GM19351 (cell line): ENCODE data around the gene CFAP299.

Experiments used
- ATAC-seq: cut with Tn5 transposase; IDR thresholded peaks from one replicate; pipeline ENCODE4 v1.9.1; 2021; ENCODE audit warnings: mild to moderate bottlenecking, moderate library complexity; ENCODE audit not compliant: unreplicated experiment

Gene CFAP299

GRCh38 chr4:80909938-80910337 is 574.4 kb downstream of the CFAP299 start:
- ATAC-seq = no peak

DNA sequence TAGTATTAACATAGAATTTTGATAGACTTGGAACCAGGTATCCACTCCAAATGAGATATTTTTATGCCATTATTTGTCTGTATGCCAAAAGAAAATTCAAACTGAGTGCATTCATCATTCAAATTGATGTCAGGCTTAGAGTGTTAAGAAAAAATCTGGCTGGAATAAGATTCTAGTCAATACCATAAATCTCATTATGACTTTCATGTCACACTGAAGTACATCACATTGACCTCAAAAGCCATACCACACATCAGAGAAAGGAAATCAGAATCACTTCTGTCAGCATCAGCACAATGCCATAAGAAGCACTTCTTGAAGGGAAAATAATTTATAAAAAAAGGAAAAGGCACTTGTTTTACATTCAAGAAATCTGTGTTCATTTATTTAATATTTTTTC is 575.9 kb downstream of the CFAP299 start:
- ATAC-seq = peak; percentile 79

- no peak for ATAC-seq
These were observed 576.8 kb downstream of the CFAP299 start for GRCh38 chr4:80912350-80912749.

DNA sequence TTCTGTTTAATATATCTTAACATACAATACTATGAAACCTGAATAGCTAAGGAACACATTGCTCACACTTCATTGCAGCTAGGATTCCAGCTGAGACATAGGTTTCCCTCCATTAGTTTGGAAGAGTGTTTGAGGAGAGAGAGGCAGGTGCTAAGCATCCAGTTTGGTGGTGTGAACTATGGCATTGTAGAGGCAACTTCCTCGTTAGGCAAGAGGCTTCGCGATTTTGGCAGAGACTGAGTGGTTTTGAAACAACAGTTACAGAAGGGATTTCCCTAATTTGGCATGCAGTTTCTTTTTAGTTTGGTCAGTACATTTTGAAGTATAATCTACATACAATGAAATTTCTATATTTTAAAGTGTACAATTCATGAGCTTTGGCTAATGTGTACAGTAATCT is 577.9 kb downstream of the CFAP299 start:
- ATAC-seq = peak; percentile 85

DNA sequence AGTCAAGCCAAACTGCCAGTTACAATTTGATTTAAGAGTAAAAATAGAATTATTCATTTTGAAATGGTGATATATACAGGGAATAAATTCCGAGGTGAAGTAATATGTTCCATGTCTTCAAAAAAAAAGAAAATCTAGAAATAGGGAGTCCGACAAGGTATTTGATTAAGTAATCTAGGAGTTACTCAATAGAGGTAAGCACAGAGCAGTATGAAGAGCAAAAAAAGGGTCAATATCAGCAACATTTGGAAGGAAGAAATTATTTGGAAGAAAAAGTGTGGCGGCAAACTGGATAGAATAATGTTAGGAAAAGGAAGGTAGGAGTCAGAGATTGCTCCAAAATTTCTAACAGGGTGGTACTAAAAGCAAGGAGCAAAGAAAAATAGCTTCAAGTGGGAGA is 581.2 kb downstream of the CFAP299 start:
- no peak for ATAC-seq

DNA sequence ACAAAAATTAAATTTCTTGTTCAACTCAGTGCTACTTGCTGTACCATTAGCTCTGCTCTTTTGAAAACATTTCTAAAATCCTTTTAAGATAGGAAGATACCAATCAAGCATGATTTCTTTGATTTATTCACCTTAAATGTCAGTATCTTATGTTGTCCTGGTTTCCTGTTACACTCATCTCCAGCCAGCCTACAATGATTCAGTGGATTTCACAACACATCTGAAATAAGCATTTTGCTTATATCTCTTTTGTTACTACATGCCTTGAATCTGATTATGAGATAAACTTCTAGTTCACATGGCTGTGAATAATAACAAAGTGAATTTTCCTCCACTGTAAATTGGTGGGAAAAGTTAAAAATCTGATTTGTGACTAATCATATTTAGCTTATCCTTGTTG is 582.5 kb downstream of the CFAP299 start:
- no peak for ATAC-seq

- ATAC-seq = peak; percentile 50
These were observed 585.9 kb downstream of the CFAP299 start for GRCh38 chr4:80921441-80921840.

DNA sequence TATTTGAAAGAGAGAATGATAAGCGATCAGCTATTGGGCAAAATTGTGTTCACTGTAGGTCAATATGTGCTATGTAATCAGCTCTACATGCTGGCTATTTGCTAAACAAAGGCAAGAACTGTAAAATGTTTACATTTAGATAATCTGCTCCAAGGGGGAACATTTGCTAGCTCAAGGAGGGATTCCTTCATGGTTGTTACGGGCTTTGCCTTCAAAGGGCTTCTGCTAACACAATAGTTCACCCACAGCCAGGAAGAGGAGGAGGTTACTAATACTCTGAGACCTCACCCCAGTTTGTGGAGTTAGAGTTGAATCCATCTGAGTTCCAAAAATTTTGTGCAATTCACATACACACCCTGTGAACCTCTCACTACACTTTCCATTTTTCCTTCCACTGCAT is 587.4 kb downstream of the CFAP299 start:
- ATAC-seq = no peak

DNA sequence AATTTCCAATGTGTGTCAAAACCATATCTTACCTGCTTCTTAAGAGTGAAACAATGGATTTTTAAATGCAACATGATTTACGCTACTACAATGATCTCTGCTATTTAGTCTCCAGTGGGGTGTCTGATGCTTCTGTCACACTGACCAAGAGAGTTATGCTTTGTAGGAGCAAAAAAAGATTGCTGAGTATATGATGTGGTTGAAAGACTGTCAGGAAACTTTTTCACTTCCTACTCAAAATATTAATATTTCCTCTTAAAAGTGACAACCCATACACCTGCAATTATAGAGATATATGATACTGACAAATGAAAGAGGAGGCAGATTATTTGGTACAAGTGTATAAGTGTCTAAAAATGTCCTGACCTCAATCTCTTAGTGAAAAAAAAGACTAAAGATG is 589.8 kb downstream of the CFAP299 start:
- no peak for ATAC-seq

- peak; percentile 52 for ATAC-seq
These were observed 590.9 kb downstream of the CFAP299 start for GRCh38 chr4:80926446-80926845.

- no peak for ATAC-seq
These were observed 591.4 kb downstream of the CFAP299 start for GRCh38 chr4:80926891-80927290.

- ATAC-seq = no peak
These were observed 591.9 kb downstream of the CFAP299 start for GRCh38 chr4:80927420-80927819.

DNA sequence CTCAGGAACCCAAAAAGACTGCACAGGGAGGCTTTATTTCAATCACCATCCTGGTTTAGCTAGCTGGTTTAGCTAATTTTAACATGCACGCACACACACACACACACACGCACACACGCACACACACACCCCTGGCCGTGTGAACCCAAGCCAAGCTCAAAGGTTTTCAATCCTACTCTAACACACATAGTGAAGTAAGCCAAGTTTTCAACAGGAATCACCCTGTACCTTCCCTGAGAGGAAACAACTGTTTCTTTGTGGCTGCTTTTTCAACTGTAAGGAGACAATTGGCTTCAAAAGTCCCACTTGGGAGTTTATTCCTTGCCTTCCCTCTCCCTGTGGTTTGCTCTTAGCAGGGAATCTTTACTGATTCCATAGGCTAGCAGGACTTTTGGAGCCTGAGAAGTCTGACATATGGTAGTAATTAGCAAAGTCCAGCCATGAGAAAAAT is 596.1 kb downstream of the CFAP299 start:
- no peak for ATAC-seq

DNA sequence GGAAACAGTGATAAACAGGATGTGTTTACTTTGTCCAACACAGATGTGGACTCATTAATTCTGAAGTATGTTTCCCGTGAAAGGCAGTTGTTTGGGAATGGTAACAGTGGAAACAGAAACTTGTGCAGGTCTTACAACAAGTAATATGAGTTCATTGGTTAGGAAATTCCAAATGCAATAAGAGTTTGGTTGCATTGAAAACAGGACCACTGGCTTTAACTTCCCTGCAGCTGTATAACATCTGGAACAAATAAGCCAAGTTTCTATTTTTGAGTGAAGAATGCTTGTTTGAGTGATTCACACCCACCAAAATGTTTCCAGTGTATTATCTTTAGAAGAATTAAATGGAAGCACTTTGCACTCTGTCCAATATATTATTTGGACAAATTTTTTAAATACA is 612.6 kb downstream of the CFAP299 start:
- no peak for ATAC-seq

DNA sequence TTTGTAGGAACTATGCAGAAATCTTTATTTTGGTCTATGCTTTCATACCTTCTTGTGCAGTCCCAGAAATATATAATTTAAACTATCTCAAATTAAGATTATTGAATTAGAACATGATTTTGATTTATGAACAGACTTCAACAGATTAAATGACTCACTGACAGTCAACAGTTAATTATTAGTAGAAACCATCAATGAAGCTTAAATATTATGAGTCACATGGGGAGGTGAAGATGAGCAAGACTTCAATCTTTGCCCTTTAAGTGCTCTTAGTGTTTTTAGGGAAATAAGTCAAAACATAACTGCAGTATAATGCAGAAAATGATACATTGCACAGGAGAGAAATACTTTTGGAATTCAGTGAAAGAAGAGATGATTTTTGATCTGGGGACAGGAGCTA is 613.5 kb downstream of the CFAP299 start:
- ATAC-seq = no peak

DNA sequence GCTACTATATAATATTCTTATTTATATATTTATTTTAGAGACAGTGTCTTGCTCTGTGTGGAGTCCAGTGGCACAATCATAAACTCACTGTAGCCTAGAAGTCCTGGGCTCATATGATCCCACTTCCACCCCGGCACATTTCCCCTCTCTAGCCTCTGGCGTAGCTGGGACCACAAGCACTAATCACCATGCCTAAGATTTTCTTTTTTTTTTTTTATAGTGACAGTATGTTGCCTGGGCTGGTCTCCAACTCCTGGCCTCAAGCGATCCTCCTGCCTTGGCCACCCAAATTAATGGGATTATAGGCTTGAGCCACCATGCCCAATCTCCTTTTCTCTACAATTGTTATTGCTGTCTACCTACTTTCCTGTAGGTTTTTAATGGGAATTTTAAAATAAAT is 620.9 kb downstream of the CFAP299 start:
- no peak for ATAC-seq

DNA sequence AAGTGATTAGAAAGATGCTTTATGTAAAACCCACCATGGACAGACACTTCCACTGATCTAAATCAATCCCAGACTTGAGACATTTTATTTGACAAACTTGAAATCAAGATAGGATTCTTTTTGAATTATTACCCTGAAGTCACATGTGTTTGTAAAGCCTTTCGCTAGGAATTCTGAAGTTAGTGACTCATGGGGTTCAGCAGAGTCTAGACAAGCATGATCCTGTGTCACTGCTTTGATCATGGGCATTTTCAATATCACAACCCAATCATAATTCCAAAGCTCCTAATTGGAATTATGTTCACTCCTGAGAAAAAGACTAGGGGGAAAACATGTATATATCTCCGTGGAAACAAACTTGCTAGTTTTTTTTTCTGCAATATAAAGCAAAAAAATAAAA is 627.5 kb downstream of the CFAP299 start:
- no peak for ATAC-seq

DNA sequence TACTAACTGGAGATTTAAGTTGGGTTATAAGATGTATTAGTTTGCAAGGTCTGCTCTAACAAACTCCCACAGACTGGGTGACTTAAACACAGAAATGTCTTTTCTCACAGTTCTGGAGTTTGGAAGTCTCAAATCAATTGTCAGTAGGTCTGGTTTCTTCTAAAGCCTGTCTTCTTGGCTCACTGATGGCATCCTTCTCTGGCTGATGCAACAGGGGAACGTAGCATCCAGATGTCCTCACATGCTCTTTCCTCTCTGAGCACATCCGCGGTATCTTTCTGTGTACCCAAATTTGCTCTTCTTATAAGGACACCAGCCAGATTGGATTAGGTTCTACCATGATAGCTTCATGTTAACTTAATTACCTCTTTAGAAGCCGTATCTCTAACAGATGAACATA is 631.8 kb downstream of the CFAP299 start:
- no peak for ATAC-seq

DNA sequence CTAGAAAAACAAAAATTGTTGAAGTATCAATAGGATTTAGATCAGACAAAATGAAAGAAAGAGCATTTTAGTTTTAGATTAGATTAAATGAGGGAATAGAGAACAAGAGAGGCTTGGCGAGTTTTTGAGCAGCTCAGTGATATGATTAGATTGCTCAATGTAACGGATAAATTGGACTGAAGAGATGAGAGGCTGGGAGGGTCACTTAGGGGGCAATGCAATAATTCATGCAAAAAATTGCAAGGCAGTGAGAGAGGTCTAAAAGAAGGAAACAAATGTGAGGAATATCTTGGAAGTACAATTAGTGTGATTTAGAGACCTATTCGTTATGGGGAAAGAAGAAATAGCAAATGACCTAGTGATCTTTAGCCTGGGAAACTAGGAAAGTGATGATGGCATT is 644.7 kb downstream of the CFAP299 start:
- no peak for ATAC-seq

- ATAC-seq = no peak
These were observed 650.5 kb downstream of the CFAP299 start for GRCh38 chr4:80986011-80986410.

GRCh38 chr4:80989921-80990544 is 654.5 kb downstream of the CFAP299 start:
- peak; percentile 82 for ATAC-seq

- no peak for ATAC-seq
These were observed 655.3 kb downstream of the CFAP299 start for GRCh38 chr4:80990851-80991250.

DNA sequence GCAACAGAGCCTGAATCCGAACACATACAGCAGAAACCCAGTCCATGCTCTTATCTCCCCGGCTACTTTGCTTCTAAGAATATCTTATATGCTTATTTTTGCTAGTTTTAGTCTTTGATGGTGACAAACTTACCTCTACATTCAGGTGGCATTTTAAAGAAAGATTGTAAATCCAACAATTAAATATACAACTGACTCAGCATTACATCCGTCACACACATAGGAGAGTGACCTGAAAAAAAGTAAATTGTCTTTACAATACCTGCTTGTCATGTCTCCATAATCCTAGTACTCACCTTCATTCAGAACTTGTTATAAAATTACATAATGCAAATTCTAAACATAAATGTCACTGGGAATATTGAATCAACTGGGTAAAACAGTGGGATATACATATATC is 664.4 kb downstream of the CFAP299 start:
- ATAC-seq = no peak
